Suprapubic skin (tissue), 4 donors: ENCODE data around the gene DLL4.

Source experiments
- EP300 ChIP-seq: sonication (generic); formaldehyde crosslinking; IDR thresholded peaks from one replicate; pipeline ENCODE4 v1.6.1; 2017; ENCODE audit warnings: antibody characterized with exemption
- POLR2A ChIP-seq, 2 donors: fragments of 450-650 bp; IDR thresholded peaks; one replicate each; pipeline ENCODE4 v1.6.1; 2017; ENCODE audit warnings: antibody characterized with exemption in 2 of 2, mild to moderate bottlenecking in 2 of 2, moderate library complexity in 2 of 2
- POLR2AphosphoS5 ChIP-seq, 3 donors: sonication (generic); formaldehyde crosslinking; IDR thresholded peaks; one replicate each; pipeline ENCODE4 v1.6.1; 2017; ENCODE audit warnings: antibody characterized with exemption in 3 of 3
- TF ChIP-seq, protein P1 (sequence below), 2 donors: fragments of 200-600 bp in 1 of 2; fragments of 450-650 bp in 1 of 2; sonication (generic) in 1 of 2; IDR thresholded peaks; one replicate each; pipeline ENCODE4 v1.5.1; 2016 to 2019; ENCODE audit warnings: antibody characterized with exemption in 2 of 2, mild to moderate bottlenecking in 1 of 2, moderate library complexity in 1 of 2

DNA sequence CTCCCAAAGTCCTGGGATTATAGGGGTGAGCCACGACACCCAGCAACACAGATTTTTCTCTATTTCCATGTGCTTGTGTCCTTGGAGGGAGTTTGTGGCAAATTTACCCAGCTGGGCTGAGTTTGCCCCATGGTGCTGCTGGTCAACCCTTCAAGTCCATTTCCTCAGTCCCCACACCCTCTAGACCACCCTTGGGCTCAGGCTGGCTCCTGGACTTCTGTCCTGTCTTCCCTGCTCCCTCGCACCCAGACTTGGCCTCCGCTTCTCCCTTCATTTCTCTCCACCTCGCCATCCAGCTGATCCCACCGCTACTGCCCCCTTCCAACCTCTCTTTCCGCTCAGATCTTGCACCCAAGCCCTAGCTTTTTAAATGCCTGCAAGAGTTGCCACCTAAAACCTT is 47.8 kb upstream of the DLL4 start:
- TF ChIP-seq POLR2A (IDR thresholded peaks at IDR 0.05) (no peak), EP300 (no peak), POLR2AphosphoS5 (IDR thresholded peaks at IDR 0.05) (no peak)
- TF ChIP-seq, protein P1, sequence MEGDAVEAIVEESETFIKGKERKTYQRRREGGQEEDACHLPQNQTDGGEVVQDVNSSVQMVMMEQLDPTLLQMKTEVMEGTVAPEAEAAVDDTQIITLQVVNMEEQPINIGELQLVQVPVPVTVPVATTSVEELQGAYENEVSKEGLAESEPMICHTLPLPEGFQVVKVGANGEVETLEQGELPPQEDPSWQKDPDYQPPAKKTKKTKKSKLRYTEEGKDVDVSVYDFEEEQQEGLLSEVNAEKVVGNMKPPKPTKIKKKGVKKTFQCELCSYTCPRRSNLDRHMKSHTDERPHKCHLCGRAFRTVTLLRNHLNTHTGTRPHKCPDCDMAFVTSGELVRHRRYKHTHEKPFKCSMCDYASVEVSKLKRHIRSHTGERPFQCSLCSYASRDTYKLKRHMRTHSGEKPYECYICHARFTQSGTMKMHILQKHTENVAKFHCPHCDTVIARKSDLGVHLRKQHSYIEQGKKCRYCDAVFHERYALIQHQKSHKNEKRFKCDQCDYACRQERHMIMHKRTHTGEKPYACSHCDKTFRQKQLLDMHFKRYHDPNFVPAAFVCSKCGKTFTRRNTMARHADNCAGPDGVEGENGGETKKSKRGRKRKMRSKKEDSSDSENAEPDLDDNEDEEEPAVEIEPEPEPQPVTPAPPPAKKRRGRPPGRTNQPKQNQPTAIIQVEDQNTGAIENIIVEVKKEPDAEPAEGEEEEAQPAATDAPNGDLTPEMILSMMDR (IDR thresholded peaks at IDR 0.05) = no peak
